GM23248 (cell line): ENCODE measurements around the gene PLEK.

ENCODE experiments used
- EZH2 ChIP-seq: fragments of 200-600 bp; sonication (generic); IDR thresholded peaks from 2 replicates; pipeline ENCODE4 v1.6.1; 2018; ENCODE audit warnings: antibody characterized with exemption, mild to moderate bottlenecking; ENCODE audit not compliant: insufficient read depth, poor library complexity, severe bottlenecking
- EZH2phosphoT487 ChIP-seq: fragments of 200-600 bp; sonication (generic); IDR thresholded peaks from 2 replicates; pipeline ENCODE4 v1.6.1; 2018; ENCODE audit warnings: antibody characterized with exemption, moderate library complexity, mild to moderate bottlenecking, low read depth; ENCODE audit not compliant: insufficient read depth

DNA sequence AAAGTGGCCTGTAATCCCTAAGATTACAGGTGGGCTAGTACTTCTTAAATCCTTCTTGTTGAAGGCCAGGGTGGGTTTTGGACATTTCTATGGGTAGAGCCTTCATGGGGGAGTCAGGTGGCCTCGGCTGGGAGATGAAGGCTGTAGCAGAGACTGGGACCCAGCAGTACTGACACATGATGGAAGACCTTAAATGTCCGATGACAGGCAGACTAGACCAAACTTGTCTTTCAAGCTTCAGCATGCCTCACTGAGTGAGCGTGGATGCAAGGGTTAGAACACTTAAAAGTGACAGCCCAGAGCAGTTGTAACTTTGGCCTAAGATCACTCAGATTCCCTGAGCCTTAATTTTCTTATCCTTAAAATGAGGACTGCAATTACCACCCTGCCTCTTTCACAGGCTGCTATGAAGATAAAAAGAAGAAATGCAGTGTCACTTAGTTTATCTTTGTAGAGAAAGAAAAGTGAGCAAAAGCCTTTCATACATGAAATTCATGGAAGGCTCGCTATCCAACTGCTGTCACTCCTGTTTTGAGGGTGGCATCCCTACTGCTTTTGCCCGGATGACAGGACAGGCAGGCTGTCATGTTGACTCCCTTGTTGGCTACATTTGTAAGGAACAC, 19.5 kb downstream of the PLEK start:
- TF ChIP-seq EZH2 = no peak
- TF ChIP-seq EZH2phosphoT487 = no peak
